Panc1 (cell line): ENCODE measurements around the gene ITPRIPL1.

Experiments
- POLR2AphosphoS5 ChIP-seq: IDR thresholded peaks from 2 replicates; pipeline ENCODE4 v1.6.1; 2012; ENCODE audit warnings: mild to moderate bottlenecking, low read depth, low read length, moderate library complexity
- SIN3A ChIP-seq: IDR thresholded peaks from 2 replicates; pipeline ENCODE4 v1.6.1; 2012; ENCODE audit warnings: low read depth, mild to moderate bottlenecking, low read length, moderate library complexity, borderline replicate concordance; ENCODE audit not compliant: insufficient read depth
- TCF7L2 ChIP-seq: IDR thresholded peaks from 2 replicates; pipeline ENCODE4 v1.6.1; 2011; ENCODE audit warnings: mild to moderate bottlenecking, low read depth, low read length, inconsistent platforms
- TF ChIP-seq, protein P1 (sequence below): fragments of 450-650 bp; IDR thresholded peaks from 2 replicates; pipeline ENCODE4 v1.5.1; 2017; ENCODE audit warnings: mild to moderate bottlenecking

DNA sequence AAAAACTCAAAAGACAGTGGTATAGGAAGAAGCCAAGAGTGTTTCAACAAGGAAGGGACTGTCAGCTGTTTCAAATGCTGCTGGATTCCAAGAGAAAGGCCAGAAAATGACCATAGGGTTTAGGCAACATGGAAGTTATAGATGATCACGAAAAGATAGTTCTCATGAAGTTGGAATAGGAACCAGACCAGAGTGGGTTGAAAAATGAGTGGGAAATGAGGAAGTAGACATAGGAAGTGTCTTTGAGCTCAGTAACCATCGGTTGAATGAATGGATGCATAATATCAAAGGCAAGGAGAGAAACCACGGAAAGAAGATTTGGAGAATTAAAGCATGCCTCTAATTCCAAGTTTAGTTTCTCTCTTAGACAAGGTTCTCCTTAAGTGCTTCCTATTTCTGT lies 11.8 kb downstream of the ITPRIPL1 start:
- TF ChIP-seq, protein P1, sequence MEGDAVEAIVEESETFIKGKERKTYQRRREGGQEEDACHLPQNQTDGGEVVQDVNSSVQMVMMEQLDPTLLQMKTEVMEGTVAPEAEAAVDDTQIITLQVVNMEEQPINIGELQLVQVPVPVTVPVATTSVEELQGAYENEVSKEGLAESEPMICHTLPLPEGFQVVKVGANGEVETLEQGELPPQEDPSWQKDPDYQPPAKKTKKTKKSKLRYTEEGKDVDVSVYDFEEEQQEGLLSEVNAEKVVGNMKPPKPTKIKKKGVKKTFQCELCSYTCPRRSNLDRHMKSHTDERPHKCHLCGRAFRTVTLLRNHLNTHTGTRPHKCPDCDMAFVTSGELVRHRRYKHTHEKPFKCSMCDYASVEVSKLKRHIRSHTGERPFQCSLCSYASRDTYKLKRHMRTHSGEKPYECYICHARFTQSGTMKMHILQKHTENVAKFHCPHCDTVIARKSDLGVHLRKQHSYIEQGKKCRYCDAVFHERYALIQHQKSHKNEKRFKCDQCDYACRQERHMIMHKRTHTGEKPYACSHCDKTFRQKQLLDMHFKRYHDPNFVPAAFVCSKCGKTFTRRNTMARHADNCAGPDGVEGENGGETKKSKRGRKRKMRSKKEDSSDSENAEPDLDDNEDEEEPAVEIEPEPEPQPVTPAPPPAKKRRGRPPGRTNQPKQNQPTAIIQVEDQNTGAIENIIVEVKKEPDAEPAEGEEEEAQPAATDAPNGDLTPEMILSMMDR, result no peak
- TF ChIP-seq SIN3A, result no peak
- TF ChIP-seq TCF7L2, result no peak
- no peak for TF ChIP-seq POLR2AphosphoS5
